Spleen (tissue), 7 donors: ENCODE results near the gene CACNA1H.

Experiments
- CTCF ChIP-seq, 11 experiments: fragments of 200-600 bp in 7 of 11; fragments of 450-650 bp in 4 of 11; sonication (generic) in 4 of 11; IDR thresholded peaks in 8 of 11; conservative IDR thresholded peaks in 3 of 11; 1 replicate in 7 of 11; 2 replicates in 4 of 11; pipeline versions ENCODE4 v1.4.0 to v1.8.0; 2016 to 2021; ENCODE audit warnings: antibody characterized with exemption in 11 of 11, inconsistent platforms in 4 of 11, mild to moderate bottlenecking in 1 of 11
- POLR2A ChIP-seq, 3 donors: fragments of 450-650 bp; IDR thresholded peaks; one replicate each; pipeline ENCODE4 v1.5.1; 2017; ENCODE audit warnings: antibody characterized with exemption in 3 of 3, mild to moderate bottlenecking in 1 of 3
- POLR2AphosphoS5 ChIP-seq, 3 donors: sonication (generic); formaldehyde crosslinking; IDR thresholded peaks; one replicate each; pipeline ENCODE4 v1.5.1; 2017; ENCODE audit warnings: antibody characterized with exemption in 3 of 3
- donor health status: DM: no; HTN: no; CAD: no; lungs with moderate emphysema.
- donor health status: DM: no; HTN: no; CAD: no.
- donor health status: DM: no; HTN: no; CAD: no.

- TF ChIP-seq CTCF (IDR thresholded peaks at IDR 0.05 in 8 of 11, conservative IDR thresholded peaks at IDR 0.05 in 3 of 11) (no peak), POLR2A (IDR thresholded peaks at IDR 0.05) (no peak), POLR2AphosphoS5 (IDR thresholded peaks at IDR 0.05) (no peak)
These were observed 112.3 kb downstream of the CACNA1H start for GRCh38 chr16:1265090-1265630.
